Central memory CD8-positive, alpha-beta T cell (primary cell): ENCODE results near the gene PTPRM.

Experiments used
- ATAC-seq: fragments of 150-1000 bp; cut with Tn5 transposase; replicated peaks from 2 replicates; pipeline ENCODE4 v1.10.0; 2022; ENCODE audit warnings: mild to moderate bottlenecking, moderate FRiP score, moderate number of reproducible peaks; ENCODE audit not compliant: poor library complexity, severe bottlenecking; ENCODE audit errors: extremely low read depth
- DNase-seq, 2 donors: peaks; one replicate each; pipeline ENCODE4 v3.0.0; 2021; ENCODE audit warnings: low spot score in 2 of 2
- H3K27ac Mint-ChIP-seq: one replicate; pipeline ENCODE4 v1.8.0; 2022; ENCODE audit warnings: low read depth, mild to moderate bottlenecking, moderate library complexity, mixed read lengths
- H3K27me3 Mint-ChIP-seq: one replicate; pipeline ENCODE4 v1.8.0; 2022; ENCODE audit warnings: mixed read lengths
- H3K36me3 Mint-ChIP-seq: one replicate; pipeline ENCODE4 v1.8.0; 2022; ENCODE audit warnings: mild to moderate bottlenecking, moderate library complexity, mixed read lengths; ENCODE audit not compliant: insufficient read depth
- H3K4me1 Mint-ChIP-seq: one replicate; pipeline ENCODE4 v1.8.0; 2022; ENCODE audit warnings: mixed read lengths
- H3K4me3 Mint-ChIP-seq: one replicate; pipeline ENCODE4 v1.8.0; 2022; ENCODE audit warnings: mild to moderate bottlenecking, moderate library complexity, mixed read lengths
- H3K9me3 Mint-ChIP-seq: one replicate; pipeline ENCODE4 v1.8.0; 2022; ENCODE audit warnings: mixed read lengths

Gene PTPRM

DNA sequence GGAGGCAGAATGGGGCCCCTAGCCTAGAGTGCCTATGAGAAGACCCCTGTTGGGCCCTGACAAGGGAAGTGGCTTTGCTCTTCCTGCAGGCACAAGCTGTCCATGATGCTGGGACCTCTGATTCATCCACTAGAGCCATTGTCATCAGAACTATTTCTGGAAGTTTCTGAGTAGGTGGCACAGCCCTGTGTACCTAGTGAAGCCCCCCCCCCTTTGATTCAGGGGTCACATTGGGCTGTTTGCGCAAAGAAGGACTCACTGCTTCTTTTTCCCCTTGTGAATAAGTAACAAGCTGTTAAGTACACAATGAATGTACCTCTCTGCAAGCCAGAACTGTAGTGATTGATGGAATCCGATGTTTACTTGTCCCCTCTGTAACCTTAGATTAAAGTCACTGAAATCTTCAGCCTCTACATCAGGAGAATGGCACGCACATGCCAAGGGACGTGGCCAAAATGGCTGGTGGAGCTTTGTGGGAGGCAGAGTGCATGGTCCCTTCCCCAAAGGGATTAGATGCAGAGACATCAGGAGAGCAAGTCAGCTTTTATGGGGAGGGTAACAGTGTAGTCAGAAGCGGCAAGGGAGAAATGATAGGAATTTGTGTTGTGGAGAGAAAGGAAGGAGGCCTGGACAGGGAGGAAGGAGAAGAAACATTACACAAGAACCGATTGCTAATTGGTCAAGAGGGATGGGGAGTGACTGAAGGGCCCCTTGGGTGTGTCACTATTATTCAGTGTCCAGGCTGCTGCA lies 774.5 kb downstream of the PTPRM start:
- H3K9me3 Mint-ChIP-seq: no peaks in the 10 kb centered on the region
- ATAC-seq: no peak

DNA sequence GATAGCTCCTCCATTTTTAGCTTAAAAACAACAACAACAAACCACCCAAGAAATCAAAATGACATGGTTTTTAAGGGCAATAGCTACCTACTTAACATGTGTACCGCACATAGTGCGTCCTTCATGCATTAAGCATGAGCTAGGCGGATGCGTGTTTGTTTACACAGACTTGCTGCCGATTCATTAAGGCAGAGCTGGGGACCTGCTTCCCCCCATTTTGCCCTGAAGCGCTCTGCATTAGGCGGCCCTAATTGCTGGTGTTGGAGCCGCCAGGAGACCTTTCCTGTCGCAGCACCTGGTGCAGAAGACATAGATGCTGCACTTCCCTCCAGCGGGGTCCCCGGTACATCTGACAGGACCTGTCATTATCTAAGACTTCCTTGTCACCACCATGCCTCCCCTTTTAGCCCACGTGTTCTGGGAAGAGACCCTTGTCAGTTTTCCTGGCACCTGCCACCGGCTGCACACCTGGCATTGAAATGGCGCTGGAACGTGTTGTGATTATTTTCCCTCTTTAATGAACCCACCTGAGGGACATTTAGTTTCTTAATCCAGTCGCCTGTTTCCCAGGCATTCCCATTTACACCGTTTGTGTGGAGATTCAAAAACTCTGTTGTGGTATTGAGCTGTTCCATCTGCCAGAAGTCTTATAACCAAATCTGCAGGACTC lies 781.1 kb downstream of the PTPRM start:
- no peak for DNase-seq
- Mint-ChIP-seq H3K27me3 (no peaks in the 10 kb centered on the region), H3K4me1 (no peaks in the 10 kb centered on the region), H3K9me3 (no peaks in the 10 kb centered on the region), H3K36me3 (peaks cover 5% of the 10 kb centered on the region), H3K4me3 (no peak overlapping the region), H3K27ac (no peak overlapping the region)
- ATAC-seq: no peak

More for the DNA sequence above, 774.5 kb downstream of the PTPRM start:
- no peak overlapping the region for H3K27ac Mint-ChIP-seq
- no peak overlapping the region for H3K4me3 Mint-ChIP-seq
- no peaks in the 10 kb centered on the region for H3K4me1 Mint-ChIP-seq
- peaks cover 12% of the 10 kb centered on the region for H3K36me3 Mint-ChIP-seq
- DNase-seq: no peak
- H3K27me3 Mint-ChIP-seq: no peaks in the 10 kb centered on the region

DNA sequence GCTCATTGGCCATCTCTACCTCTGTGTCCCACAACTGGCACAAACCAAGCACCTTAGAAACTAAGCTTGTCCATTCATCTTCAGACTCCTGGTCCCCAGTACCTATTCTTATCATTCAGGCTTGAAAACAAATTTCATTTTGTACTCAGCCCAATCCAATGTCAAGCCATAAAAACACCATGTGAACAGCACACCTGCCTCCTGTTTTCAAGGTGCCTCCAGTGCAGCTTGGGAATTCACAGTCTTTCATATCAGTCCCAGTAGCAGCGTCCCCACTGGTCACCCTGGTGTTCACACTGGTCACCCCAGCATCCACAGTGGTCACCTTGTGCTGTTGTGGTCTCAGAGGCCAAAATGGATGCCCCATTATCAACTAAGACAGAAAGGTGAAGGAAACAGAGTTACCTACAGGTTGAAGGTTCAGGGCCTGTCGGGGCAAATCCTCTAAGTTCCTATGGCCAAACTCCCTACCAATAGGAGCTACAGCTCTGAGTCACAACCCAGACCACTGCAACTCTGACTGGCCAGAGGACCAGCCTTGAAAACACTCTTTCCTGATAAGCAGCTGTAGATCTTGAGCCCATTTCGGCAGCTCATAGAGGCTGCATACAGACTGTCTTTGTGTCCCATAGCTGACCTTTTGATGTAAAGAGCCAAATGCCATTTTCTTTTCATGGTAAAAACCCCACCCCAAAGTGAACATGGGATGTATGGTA lies 782.6 kb downstream of the PTPRM start:
- no peaks in the 10 kb centered on the region for H3K4me1 Mint-ChIP-seq
- no peak for ATAC-seq
- no peaks in the 10 kb centered on the region for H3K9me3 Mint-ChIP-seq
- no peaks in the 10 kb centered on the region for H3K27me3 Mint-ChIP-seq
- H3K4me3 Mint-ChIP-seq: no peak overlapping the region
- H3K36me3 Mint-ChIP-seq: peaks cover 3% of the 10 kb centered on the region
- no peak overlapping the region for H3K27ac Mint-ChIP-seq
- DNase-seq: no peak

DNA sequence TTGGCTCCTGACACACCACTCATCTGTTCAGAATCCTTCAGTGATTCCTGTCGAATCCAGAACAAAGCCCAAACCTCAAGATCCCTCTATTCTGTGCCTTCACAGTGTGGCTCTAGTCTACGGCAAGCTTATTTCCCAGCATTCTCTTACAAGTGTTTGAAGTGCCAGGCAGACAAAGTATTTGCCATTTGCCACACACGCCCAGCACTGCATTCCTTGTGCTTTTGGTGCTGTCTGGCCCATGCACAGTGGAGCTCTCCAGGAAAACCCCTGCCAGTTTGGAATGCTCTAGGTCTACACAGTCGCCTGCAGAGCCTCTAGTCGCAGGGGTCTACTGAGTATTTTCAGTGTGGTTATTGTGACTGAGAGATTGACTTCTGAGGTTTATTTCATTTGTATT lies 783.5 kb downstream of the PTPRM start:
- H3K27me3 Mint-ChIP-seq: no peaks in the 10 kb centered on the region
- H3K4me1 Mint-ChIP-seq: no peaks in the 10 kb centered on the region
- H3K4me3 Mint-ChIP-seq: no peak overlapping the region
- H3K9me3 Mint-ChIP-seq: no peaks in the 10 kb centered on the region
- ATAC-seq (no peak), DNase-seq (no peak)
- H3K36me3 Mint-ChIP-seq: peaks cover 2% of the 10 kb centered on the region
- no peak overlapping the region for H3K27ac Mint-ChIP-seq

DNA sequence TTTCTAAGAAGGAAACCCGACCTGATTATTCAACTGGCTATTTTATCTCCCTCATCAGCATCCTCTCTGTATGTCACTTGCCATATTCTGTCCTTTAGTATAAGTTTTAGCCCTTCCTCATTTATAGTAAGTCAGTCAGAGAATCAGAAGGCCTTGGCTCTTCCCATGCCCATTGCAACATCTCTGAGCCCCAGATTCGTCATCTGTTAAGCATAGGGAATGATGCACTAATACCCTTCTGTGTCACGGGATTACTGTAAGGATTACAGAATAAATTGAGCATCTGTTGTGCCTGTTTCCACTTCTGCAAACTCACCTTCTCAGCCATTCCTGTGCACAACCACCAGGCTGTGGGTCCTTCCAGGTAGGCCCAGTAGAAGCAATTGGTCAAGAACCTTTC lies 784.0 kb downstream of the PTPRM start:
- Mint-ChIP-seq H3K9me3 (no peaks in the 10 kb centered on the region), H3K27ac (no peak overlapping the region), H3K36me3 (peaks cover 2% of the 10 kb centered on the region), H3K4me1 (no peaks in the 10 kb centered on the region), H3K27me3 (no peaks in the 10 kb centered on the region), H3K4me3 (no peak overlapping the region)
- DNase-seq: no peak
- no peak for ATAC-seq

DNA sequence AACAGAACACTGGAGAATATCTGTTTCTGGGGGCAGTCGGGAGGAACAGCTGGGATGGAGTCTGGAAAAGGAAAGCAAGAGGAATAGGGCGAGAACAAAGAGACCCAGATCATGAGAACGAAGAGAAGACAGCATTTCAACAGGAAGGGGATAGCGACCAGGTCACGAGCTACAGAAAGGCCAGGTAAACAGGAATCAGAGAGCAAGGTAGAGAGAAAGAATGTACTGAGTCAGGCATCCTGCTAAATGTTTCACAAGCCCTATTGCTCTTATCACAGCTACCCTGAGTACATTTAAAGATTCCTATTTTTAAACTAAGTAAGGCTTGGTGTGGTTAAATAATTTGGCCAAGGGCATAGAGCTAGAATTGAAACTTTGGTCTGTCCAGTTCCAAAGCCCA lies 787.2 kb downstream of the PTPRM start:
- H3K4me3 Mint-ChIP-seq: no peak overlapping the region
- H3K36me3 Mint-ChIP-seq: peaks cover 4% of the 10 kb centered on the region
- no peaks in the 10 kb centered on the region for H3K27me3 Mint-ChIP-seq
- ATAC-seq (no peak), DNase-seq (no peak)
- H3K27ac Mint-ChIP-seq: peak overlapping the region; percentile 65
- H3K9me3 Mint-ChIP-seq: no peaks in the 10 kb centered on the region
- H3K4me1 Mint-ChIP-seq: no peaks in the 10 kb centered on the region

DNA sequence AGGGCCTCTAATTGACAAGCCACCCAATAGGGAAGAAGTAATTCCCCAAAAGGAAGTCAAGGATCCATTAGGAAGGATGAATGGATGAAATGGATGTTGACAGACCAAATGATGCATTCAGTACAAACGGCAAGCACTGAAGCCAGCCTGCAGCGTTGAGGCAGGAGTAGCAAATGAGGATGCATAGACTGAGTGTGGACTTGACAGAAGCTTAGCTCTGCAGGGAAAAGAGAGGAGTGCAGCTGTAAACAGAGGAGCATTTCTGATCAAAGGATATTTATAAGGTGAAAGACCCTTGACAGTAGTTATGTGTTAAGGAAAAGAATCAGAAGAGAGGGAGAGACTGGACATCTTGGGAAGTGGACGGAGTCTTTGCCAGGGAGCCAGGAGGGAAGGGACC lies 788.9 kb downstream of the PTPRM start:
- Mint-ChIP-seq H3K27ac (no peak overlapping the region), H3K36me3 (peaks cover 4% of the 10 kb centered on the region), H3K4me1 (no peaks in the 10 kb centered on the region), H3K9me3 (no peaks in the 10 kb centered on the region), H3K27me3 (no peaks in the 10 kb centered on the region), H3K4me3 (no peak overlapping the region)
- DNase-seq: no peak
- no peak for ATAC-seq

DNA sequence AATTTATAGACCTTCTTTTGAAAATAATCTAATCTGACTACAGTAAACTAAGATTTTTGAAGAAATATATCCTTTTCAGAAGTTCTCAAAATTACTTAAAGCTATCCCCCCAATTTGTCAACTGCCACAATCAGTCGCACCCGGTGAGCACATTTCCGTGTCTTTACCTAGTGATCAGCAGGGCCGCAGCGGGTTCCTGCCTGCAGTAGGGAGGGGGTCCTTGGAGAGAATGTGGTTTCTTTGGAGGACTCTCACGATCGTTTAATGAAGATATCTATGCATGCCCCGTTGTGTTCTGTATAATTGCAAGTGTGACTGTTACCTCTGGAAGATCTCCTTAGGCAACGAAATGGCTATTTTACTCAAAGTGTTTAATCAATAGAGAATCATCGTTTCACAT lies 790.2 kb downstream of the PTPRM start:
- H3K27ac Mint-ChIP-seq: no peak overlapping the region
- H3K4me3 Mint-ChIP-seq: no peak overlapping the region
- H3K9me3 Mint-ChIP-seq: no peaks in the 10 kb centered on the region
- no peak for DNase-seq
- no peak for ATAC-seq
- no peaks in the 10 kb centered on the region for H3K4me1 Mint-ChIP-seq
- H3K36me3 Mint-ChIP-seq: peaks cover 4% of the 10 kb centered on the region
- H3K27me3 Mint-ChIP-seq: no peaks in the 10 kb centered on the region

DNA sequence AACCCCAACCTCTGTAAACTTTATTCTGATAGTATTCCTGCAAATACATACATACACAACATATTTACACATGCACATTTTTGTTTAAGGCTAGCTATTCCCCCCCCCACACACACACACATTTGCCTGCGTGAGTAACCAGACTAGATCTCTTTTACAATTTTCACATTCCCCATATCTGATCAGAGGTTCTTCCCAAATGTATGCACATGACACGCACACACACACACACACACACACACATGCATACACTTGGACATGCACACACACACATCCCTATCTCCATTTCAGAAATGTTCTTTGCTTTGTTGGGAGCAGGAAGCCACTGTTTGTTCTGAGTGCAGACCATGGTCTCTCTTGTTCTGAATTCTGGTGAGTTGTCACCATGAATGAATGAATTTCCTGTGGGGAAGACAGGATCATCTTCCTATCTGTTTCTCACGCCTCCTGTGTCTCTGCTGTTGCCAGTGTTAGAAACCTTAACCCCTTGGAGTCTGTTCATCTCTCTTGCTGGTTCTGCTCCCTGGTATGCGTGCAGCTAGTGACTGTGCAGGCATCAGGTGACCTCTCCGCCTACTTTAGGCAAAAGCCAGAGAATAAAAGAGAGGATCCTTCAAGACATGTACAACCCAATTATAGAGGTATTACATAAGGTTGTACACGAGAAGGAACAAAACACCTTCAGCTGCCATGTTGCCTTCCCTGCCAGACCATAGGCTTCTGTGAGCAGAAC lies 791.1 kb downstream of the PTPRM start:
- Mint-ChIP-seq H3K4me3 (no peak overlapping the region), H3K27me3 (no peaks in the 10 kb centered on the region), H3K27ac (no peak overlapping the region), H3K9me3 (no peaks in the 10 kb centered on the region), H3K36me3 (peaks cover 6% of the 10 kb centered on the region), H3K4me1 (no peaks in the 10 kb centered on the region)
- no peak for DNase-seq
- ATAC-seq: no peak

DNA sequence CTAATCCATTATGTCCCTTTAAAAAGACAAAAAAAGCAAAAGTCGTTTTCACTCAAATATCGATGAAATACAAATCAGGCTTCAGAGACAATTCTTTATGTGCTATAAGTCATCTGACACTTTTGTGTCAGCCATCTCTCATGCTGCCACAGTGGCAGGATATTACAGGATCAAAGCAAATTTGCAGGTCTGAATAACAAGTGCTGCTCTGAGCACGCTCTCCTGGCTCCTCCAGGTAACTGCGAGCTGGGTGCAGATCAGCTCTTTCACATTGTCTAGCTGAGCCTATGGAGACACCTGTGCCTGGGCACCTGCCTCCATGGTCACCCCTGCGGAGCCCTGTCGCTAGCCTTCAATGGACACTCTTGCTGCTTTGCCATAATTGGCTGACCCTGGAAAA lies 792.0 kb downstream of the PTPRM start:
- H3K27me3 Mint-ChIP-seq: no peaks in the 10 kb centered on the region

DNA sequence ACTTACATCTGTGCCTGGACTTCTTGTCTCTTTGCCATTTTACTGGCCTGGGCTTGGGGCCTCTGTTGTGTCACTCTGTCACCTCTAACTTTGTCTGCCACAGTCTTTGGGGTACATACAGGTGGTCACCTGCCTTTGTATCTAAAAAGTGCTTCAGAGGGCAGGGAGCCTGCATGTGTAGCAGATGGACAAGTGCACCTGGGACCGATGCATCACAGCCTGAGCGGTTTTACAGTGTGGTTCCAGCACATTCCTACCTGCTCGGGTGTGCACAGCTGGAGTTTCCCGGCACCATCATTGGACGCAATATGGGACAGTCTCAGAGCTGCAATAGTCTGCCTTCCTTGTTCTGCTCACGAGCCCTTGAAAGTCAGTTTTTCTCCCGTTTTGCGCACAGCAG lies 792.4 kb downstream of the PTPRM start:
- H3K27me3 Mint-ChIP-seq: no peaks in the 10 kb centered on the region
- DNase-seq: no peak
- H3K4me3 Mint-ChIP-seq: no peak overlapping the region
- H3K9me3 Mint-ChIP-seq: no peaks in the 10 kb centered on the region
- peaks cover 5% of the 10 kb centered on the region for H3K36me3 Mint-ChIP-seq
- ATAC-seq: no peak
- H3K27ac Mint-ChIP-seq: no peak overlapping the region
- no peaks in the 10 kb centered on the region for H3K4me1 Mint-ChIP-seq

More for the DNA sequence above, 792.0 kb downstream of the PTPRM start:
- DNase-seq (no peak), ATAC-seq (no peak)
- Mint-ChIP-seq H3K4me3 (no peak overlapping the region), H3K9me3 (no peaks in the 10 kb centered on the region), H3K36me3 (peaks cover 5% of the 10 kb centered on the region), H3K27ac (no peak overlapping the region), H3K4me1 (no peaks in the 10 kb centered on the region)

DNA sequence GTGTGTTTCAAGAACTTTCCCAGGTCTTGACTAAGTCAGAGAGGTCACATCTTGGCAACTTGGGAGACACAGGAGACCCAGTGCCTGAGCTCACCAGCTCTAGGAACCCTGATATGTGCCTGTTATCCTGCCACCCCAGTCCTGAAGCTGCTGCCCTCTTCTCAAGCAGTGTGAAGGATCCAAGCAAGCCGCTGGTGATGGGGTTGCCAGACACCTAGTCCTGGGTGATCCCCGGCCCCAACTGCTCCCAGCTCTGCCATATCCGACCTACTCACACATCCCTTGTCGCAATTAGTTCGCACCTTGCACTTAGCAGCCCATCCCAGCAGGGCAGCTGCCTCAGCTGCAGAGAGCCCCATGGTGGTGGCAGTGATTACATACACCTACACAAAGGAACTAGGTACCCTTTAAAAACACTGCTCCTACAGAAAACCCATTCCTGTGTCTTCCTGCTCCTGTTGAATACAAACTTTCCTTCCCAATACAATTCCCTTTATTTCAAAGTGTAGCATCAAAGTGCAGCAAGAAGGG lies 794.9 kb downstream of the PTPRM start:
- Mint-ChIP-seq H3K4me3 (no peak overlapping the region), H3K27ac (no peak overlapping the region), H3K9me3 (no peaks in the 10 kb centered on the region), H3K27me3 (no peaks in the 10 kb centered on the region), H3K36me3 (peaks cover 7% of the 10 kb centered on the region), H3K4me1 (peaks cover 3% of the 10 kb centered on the region)
- DNase-seq: no peak
- no peak for ATAC-seq
